T-cell (primary cell): ENCODE data around the gene KCNK1. TPM values are rescaled to one million over a fixed set of nuclear protein-coding genes. Genes with fewer than 3 reads are reported as not detected.

Experiments used
- ATAC-seq, 4 experiments: fragments of 200-7000 bp in 3 of 4; fragments of 150-1000 bp in 1 of 4; cut with Tn5 transposase; replicated peaks in 1 of 4; 1 replicate in 3 of 4; 2 replicates in 1 of 4; pipeline ENCODE4 v1.10.0; 2021; ENCODE audit warnings: moderate library complexity in 3 of 4, mild to moderate bottlenecking in 2 of 4, moderate number of reproducible peaks in 1 of 4
- CTCF ChIA-PET, 2 donors: fragments of 300-600 bp; sonication (Branson Sonifier 250); formaldehyde crosslinking; loops; one replicate each; lab custom pipeline; 2022; ENCODE audit warnings: antibody characterized with exemption in 2 of 2; lab: Charles Lee
- POLR2A ChIA-PET, 2 donors: fragments of 300-600 bp; sonication (Branson Sonifier 250); formaldehyde crosslinking; loops; one replicate each; lab custom pipeline; 2022; ENCODE audit warnings: antibody characterized with exemption in 2 of 2; lab: Charles Lee
- DNase-seq, 35 experiments: peaks; one replicate each; pipeline versions ENCODE4 v3.0.0 to v3.0.0-alpha.2; 2013 to 2023
- H3K27ac ChIP-seq: one replicate; pipeline ENCODE4 v1.5.1; 2013; ENCODE audit warnings: low read length
- H3K27me3 ChIP-seq, 2 experiments: replicated peaks in 1 of 2; 1 replicate in 1 of 2; 2 replicates in 1 of 2; pipeline versions ENCODE4 v1.6.1 to v1.7.0; 2013; ENCODE audit warnings: low read length in 1 of 2, mixed read lengths in 1 of 2; ENCODE audit not compliant: control insufficient read depth in 2 of 2, insufficient read depth in 2 of 2; ENCODE audit errors: extremely low read depth in 1 of 2
- H3K36me3 ChIP-seq, 2 donors: 1 replicate in 1 of 2; 2 replicates in 1 of 2; pipeline versions ENCODE4 v1.6.1 to v1.7.0; 2013; ENCODE audit warnings: low read length in 1 of 2; ENCODE audit not compliant: control insufficient read depth in 2 of 2, insufficient read depth in 1 of 2; ENCODE audit errors: extremely low read depth in 1 of 2
- H3K4me1 ChIP-seq, 2 experiments: 1 replicate in 1 of 2; 2 replicates in 1 of 2; pipeline versions ENCODE4 v1.6.1 to v1.7.0; 2013; ENCODE audit warnings: low read length in 2 of 2, mixed read lengths in 1 of 2; ENCODE audit not compliant: insufficient read depth in 2 of 2, control insufficient read depth in 1 of 2; ENCODE audit errors: extremely low read depth in 1 of 2
- H3K4me3 ChIP-seq, 2 donors: 1 replicate in 1 of 2; 2 replicates in 1 of 2; pipeline versions ENCODE4 v1.5.1 to v1.7.0; 2013; ENCODE audit warnings: mild to moderate bottlenecking in 2 of 2, low read length in 1 of 2, moderate library complexity in 1 of 2; ENCODE audit not compliant: control insufficient read depth in 1 of 2; ENCODE audit errors: extremely low read depth in 1 of 2
- H3K9me3 ChIP-seq: 2 replicates; pipeline ENCODE4 v1.7.0; 2013
- H3K27ac Mint-ChIP-seq, 2 donors: one replicate each; pipeline ENCODE4 v1.8.0; 2020 to 2021; ENCODE audit warnings: mild to moderate bottlenecking in 2 of 2, mixed read lengths in 2 of 2
- H3K27me3 Mint-ChIP-seq, 2 donors: one replicate each; pipeline ENCODE4 v1.8.0; 2021 to 2022; ENCODE audit warnings: mixed read lengths in 2 of 2
- H3K36me3 Mint-ChIP-seq: one replicate; pipeline ENCODE4 v1.8.0; 2021; ENCODE audit warnings: mixed read lengths
- H3K4me1 Mint-ChIP-seq, 3 donors: one replicate each; pipeline ENCODE4 v1.8.0; 2020 to 2022; ENCODE audit warnings: mixed read lengths in 3 of 3, mild to moderate bottlenecking in 1 of 3
- H3K4me3 Mint-ChIP-seq, 3 donors: one replicate each; pipeline ENCODE4 v1.8.0; 2020 to 2022; ENCODE audit warnings: mild to moderate bottlenecking in 3 of 3, mixed read lengths in 3 of 3, moderate library complexity in 3 of 3
- H3K9me3 Mint-ChIP-seq, 3 donors: one replicate each; pipeline ENCODE4 v1.8.0; 2020 to 2022; ENCODE audit warnings: mixed read lengths in 3 of 3
- WGBS: methylation state at CpG from one replicate; pipeline ENCODE4 v1.1.5; 2013; ENCODE audit warnings: missing lambda C conversion rate; ENCODE audit not compliant: insufficient coverage; 5-methylcytosine and 5-hydroxymethylcytosine counted together
- total RNA-seq, 35 experiments: library from RNA in 6 of 35; stranded (reverse) in 6 of 35; fragments of 120-200 nt in 1 of 35; gene quantifications; one replicate each; pipeline versions ENCODE4 v1.2.1 to v1.2.4 and lab custom pipeline; 2013 to 2026

KCNK1 gene
- total RNA-seq, 5 donors from 2014 or later (not counting 1 experiment from before 2014, with no cell fraction given) = 0.26 to 0.76 (median 0.36) TPM; not detected in 2

DNA sequence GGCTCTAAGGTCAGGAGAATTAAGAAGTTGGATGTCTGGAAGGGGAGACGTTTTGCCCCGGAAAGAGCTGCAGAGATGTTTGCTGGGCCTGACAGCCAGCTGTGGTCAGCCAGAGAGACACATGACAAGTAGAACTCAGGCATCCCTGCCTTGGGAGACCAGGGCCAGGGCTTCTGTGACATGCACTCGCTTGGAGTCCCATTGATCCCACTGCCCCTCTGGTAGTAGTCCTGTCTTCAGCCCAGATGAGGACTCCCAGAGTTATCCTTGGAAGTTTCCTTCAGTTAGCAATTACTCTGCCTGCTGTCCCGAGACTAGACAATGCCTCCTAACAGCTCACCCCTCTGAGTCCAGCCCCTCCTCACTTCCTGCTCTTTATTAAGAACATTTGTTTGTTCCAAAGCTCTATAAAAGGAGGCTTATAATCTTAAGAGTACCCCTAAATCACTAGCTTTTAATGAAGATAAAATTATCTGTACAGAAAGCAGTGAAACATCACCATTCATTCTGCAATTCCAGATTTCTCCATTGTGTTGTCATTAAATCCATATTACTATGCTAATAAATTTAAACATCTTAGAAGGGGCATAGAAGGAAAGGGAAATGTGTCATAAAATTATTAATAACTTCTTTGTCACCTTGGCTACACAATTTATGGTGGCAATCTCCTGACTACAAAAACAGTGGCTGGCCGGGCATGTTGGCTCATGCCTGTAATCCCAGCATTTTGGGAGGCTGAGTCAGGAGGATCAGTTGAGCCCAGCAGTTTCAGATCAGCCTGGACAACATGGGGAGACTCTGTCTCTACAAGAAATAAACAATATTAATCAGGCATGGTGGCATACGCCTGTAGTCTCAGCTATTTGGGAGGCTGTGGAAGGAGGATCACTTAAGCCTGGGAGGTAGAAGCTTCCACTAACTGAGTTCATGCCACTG, 94.2 kb downstream of the KCNK1 start:
- Histone ChIP-seq H3K4me1 (no peaks in the 10 kb centered on the region), H3K27ac (no peak overlapping the region), H3K27me3 (no peaks in the 10 kb centered on the region), H3K36me3 (no peaks in the 10 kb centered on the region), H3K4me3 (no peak overlapping the region), H3K9me3 (no peaks in the 10 kb centered on the region)
- Mint-ChIP-seq H3K27me3 (peaks cover 5 to 10% of the 10 kb centered on the region in 2 donors), H3K4me3 (no peak overlapping the region), H3K27ac (no peak overlapping the region), H3K9me3 (peaks cover 4 to 16% (median 6%) of the 10 kb centered on the region in 3 donors), H3K4me1 (no peaks in the 10 kb centered on the region), H3K36me3 (no peaks in the 10 kb centered on the region)
- CTCF ChIA-PET = no interaction called here
- DNase-seq (no peak), ATAC-seq (no peak)
- WGBS = 66% methylated on average over 4 of the region's 6 CpGs
- POLR2A ChIA-PET = no interaction called here

DNA sequence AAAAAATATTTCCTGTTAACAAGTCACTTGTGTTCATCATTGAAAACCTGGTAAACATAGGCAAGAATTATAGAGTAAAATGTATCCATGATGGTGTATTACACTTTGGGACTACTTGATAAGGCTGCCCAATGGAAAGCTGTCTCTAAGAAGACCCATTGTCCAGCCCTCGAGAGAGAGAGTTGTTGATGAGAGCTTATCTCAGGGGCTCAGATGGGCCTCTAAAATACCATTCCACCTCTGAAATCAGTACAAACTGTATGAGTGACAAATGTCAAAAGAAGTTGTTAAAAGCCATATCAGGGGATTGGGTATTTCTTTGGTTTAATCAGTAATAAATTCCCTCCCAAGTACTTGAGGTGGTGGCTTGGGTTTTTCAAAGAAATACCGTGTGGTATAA, 96.1 kb downstream of the KCNK1 start:
- H3K27me3 ChIP-seq = no peaks in the 10 kb centered on the region
- H3K4me1 ChIP-seq = no peaks in the 10 kb centered on the region
- no peak for ATAC-seq
- H3K27ac Mint-ChIP-seq = no peak overlapping the region
- H3K27ac ChIP-seq = no peak overlapping the region
- ChIA-PET POLR2A (no interaction called here), CTCF (no interaction called here)
- no peaks in the 10 kb centered on the region for H3K36me3 Mint-ChIP-seq
- peaks cover 4 to 16% (median 6%) of the 10 kb centered on the region in 3 donors for H3K9me3 Mint-ChIP-seq
- H3K9me3 ChIP-seq = no peaks in the 10 kb centered on the region
- H3K4me3 ChIP-seq = no peak overlapping the region
- H3K4me1 Mint-ChIP-seq = no peaks in the 10 kb centered on the region
- no peaks in the 10 kb centered on the region for H3K36me3 ChIP-seq
- H3K27me3 Mint-ChIP-seq = peaks cover 5 to 15% of the 10 kb centered on the region in 2 donors
- WGBS = no CpG with 5 or more reads among the region's 2 CpGs
- H3K4me3 Mint-ChIP-seq = no peak overlapping the region
- DNase-seq = no peak

DNA sequence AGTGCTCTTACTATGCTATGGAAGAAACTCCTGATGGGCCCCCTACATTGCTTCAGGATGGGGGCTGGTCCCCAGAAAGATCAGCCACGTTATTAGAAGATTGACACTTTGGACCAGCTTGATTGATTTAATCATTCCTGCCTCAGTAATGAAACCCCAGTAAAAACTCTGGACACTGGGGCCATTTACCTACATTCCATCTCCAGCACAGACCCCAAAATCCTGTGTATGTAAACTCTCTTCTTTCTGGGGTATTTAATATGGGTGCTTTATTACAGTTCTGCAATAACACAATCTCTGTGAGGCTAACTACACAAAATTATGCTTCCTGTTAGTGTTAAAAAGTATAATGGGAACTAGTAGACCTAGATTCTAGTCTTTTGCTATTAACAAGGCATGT, 96.6 kb downstream of the KCNK1 start:
- no peak for ATAC-seq
- Mint-ChIP-seq H3K4me1 (no peaks in the 10 kb centered on the region), H3K4me3 (no peak overlapping the region), H3K36me3 (no peaks in the 10 kb centered on the region), H3K27me3 (peaks cover 5 to 17% of the 10 kb centered on the region in 2 donors), H3K27ac (no peak overlapping the region), H3K9me3 (peaks cover 4 to 16% (median 6%) of the 10 kb centered on the region in 3 donors)
- Histone ChIP-seq H3K27ac (no peak overlapping the region), H3K4me3 (no peak overlapping the region), H3K27me3 (no peaks in the 10 kb centered on the region), H3K4me1 (no peaks in the 10 kb centered on the region), H3K36me3 (no peaks in the 10 kb centered on the region), H3K9me3 (no peaks in the 10 kb centered on the region)
- CTCF ChIA-PET = no interaction called here
- POLR2A ChIA-PET = no interaction called here
- WGBS = 11% methylated on average over 1 of the region's 1 CpG
- DNase-seq = no peak

DNA sequence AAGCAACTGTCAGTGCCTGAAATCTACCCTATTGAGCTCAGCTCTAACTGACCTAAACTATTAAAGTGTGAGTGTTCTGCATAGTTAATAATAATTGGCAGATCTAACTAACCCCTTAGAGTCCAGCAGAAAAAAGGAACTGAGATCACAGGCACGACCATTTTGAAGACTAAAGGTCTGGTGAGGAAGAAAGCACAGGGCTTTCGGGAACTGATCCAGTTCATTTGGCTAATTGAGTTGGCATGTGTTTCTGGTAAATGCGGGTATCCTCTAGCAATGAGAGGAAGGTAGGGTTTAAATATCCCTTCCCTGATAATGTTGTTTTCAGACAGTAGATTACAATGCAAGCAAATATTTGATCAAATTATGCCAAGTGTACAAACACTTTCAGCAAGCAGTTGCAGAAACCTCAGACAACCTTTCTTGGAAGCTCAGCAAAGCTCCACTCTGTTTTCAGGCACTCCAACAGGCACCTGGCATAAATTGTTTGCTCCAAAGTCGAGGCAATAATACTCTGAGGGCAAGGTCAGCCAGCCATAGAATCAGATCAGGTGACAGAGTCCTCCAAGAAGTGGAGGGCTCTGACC, 100.8 kb downstream of the KCNK1 start:
- DNase-seq = no peak
- Mint-ChIP-seq H3K4me1 (no peaks in the 10 kb centered on the region), H3K27me3 (peaks cover 5 to 18% of the 10 kb centered on the region in 2 donors)

DNA sequence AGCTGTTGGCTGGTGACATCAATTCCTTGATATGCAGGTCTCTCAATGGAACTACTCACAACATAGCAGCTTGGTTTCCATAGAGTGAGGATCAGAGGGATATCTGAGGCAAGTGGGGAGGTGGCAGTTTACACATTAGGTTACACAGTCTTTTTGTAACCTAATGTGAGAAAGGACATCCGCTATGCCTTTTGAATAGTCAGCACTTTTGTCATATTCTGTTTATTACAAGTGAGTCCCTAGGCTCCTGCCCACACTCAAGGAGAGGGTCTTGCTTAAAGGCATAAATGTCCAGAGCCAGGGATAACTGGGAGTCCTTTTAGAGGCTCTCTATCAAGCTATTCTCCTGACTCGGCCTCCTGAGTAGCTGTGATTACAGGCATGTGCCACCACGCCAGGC, 104.2 kb downstream of the KCNK1 start:
- H3K4me1 Mint-ChIP-seq = no peaks in the 10 kb centered on the region
- DNase-seq = no peak
- WGBS = 83% methylated on average over 1 of the region's 3 CpGs
- no peak overlapping the region for H3K4me3 ChIP-seq
- ChIA-PET CTCF (no interaction called here), POLR2A (no interaction called here)
- H3K9me3 ChIP-seq = no peaks in the 10 kb centered on the region
- no peaks in the 10 kb centered on the region for H3K36me3 ChIP-seq
- no peak overlapping the region for H3K27ac Mint-ChIP-seq
- no peak overlapping the region for H3K4me3 Mint-ChIP-seq
- H3K36me3 Mint-ChIP-seq = no peaks in the 10 kb centered on the region
- no peak overlapping the region for H3K27ac ChIP-seq
- no peaks in the 10 kb centered on the region for H3K27me3 ChIP-seq
- ATAC-seq = no peak
- peaks cover 2 to 7% of the 10 kb centered on the region in 2 donors for H3K27me3 Mint-ChIP-seq
- H3K4me1 ChIP-seq = no peaks in the 10 kb centered on the region
- no peaks in the 10 kb centered on the region for H3K9me3 Mint-ChIP-seq

More for the DNA sequence above, 100.8 kb downstream of the KCNK1 start:
- CTCF ChIA-PET = no interaction called here
- H3K4me3 Mint-ChIP-seq = no peak overlapping the region
- H3K9me3 ChIP-seq = no peaks in the 10 kb centered on the region
- H3K36me3 ChIP-seq = no peaks in the 10 kb centered on the region
- H3K36me3 Mint-ChIP-seq = no peaks in the 10 kb centered on the region
- no peak overlapping the region for H3K27ac Mint-ChIP-seq
- no peak for ATAC-seq
- H3K27me3 ChIP-seq = no peaks in the 10 kb centered on the region
- 0% methylated on average over 1 of the region's 4 CpGs for WGBS
- H3K4me1 ChIP-seq = no peaks in the 10 kb centered on the region
- peaks cover 4 to 16% (median 6%) of the 10 kb centered on the region in 3 donors for H3K9me3 Mint-ChIP-seq
- POLR2A ChIA-PET = interaction anchor here in 1 of 2 donors (0.6 kb wide), 1 partner anchor 19 kb away, joined by 3 read pairs; no protein-coding TSS in a partner anchor
- no peak overlapping the region for H3K4me3 ChIP-seq
- no peak overlapping the region for H3K27ac ChIP-seq

DNA sequence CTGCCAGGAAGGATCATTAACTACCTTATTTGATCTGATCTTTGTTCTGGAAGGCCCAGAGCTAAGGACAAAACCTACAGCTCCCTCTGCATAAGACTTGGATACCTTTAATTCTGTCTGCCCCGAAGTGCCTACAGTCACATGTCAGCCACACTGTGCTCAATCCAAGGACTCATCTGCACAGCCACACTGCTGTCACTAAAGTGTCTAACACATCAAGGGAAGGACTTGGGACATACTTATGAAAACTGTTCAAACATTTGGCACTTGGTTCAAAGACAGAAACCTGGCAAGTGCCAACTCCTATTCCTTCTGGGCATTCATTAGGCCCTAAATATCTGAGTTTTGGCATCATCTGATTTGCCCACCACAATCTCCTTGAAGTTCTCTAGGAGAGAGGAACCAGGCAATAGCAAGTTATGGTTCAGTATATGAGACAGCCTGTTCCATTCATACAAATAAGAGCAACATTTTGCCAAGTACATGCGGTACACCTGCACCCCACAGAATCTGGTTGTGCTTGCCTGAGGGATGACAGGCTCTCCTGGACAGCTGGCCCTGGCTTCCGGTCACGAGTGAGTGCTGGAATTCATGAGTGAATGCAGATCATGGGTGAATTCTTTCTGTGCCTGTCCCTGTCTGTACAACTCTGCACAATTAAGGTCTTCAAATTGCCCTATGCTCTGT, 105.9 kb downstream of the KCNK1 start:
- no peaks in the 10 kb centered on the region for H3K36me3 ChIP-seq
- no peak for ATAC-seq
- Mint-ChIP-seq H3K4me3 (no peak overlapping the region), H3K4me1 (no peaks in the 10 kb centered on the region), H3K27me3 (peaks cover 2 to 3% of the 10 kb centered on the region in 2 donors), H3K9me3 (no peaks in the 10 kb centered on the region), H3K27ac (no peak overlapping the region), H3K36me3 (no peaks in the 10 kb centered on the region)
- CTCF ChIA-PET = no interaction called here
- 69% methylated on average over 3 of the region's 4 CpGs for WGBS
- no peak for DNase-seq
- no peak overlapping the region for H3K27ac ChIP-seq
- POLR2A ChIA-PET = no interaction called here
- peaks cover 0 to 2% of the 10 kb centered on the region in 2 experiments for H3K27me3 ChIP-seq
- H3K4me1 ChIP-seq = no peaks in the 10 kb centered on the region
- H3K4me3 ChIP-seq = no peak overlapping the region
- H3K9me3 ChIP-seq = no peaks in the 10 kb centered on the region
